ENCODE results near the gene TTLL3.
"Not testable (repeated sequence)": the region's sequence is repeated elsewhere in the genome, so short reads cannot be mapped to it uniquely, and the experiment has no call there.

Gene TTLL3

DNA sequence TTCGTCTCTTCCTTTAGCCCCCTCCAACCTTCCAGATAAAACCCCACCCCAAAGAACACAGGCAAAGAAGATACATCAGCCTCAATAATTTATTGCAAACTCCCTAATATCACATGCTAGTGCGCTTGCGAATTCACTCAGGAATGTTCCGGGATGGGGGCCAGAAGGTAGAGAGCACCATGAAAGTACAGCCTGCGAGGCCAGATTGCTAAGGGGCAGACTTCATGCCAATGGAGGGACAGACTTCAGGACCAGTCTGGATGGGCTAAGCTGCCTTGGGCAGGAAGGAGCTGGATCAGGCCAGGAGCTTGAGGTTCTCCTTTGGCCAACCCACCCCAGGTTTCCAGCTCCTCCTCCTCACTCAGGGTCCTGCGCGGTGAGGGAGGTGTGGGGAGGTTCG lies 56.6 kb downstream of the TTLL3 start:
- no peak for DNase-seq (ENCODE audit: low spot score)

DNA sequence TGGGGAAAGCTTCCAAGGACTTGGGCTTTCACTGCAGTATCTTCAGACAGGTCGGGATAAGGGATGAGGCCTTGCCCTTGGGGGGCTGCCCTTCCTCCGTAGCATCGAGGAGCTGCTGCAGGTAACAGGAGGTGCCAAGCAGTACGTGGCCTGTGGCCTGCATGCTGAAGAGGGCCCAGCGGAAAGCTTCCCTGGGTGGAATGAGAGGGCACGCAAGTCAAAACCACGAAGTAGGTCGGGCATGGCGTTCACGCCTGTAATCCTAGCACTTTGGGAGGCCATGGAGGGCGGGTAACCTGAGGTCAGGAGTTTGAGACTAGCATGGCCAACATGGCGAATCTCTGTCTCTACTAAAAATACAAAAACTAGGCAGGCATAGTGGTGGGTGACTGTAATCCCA lies 57.0 kb downstream of the TTLL3 start:
- no peak for DNase-seq (ENCODE audit: low spot score)

DNA sequence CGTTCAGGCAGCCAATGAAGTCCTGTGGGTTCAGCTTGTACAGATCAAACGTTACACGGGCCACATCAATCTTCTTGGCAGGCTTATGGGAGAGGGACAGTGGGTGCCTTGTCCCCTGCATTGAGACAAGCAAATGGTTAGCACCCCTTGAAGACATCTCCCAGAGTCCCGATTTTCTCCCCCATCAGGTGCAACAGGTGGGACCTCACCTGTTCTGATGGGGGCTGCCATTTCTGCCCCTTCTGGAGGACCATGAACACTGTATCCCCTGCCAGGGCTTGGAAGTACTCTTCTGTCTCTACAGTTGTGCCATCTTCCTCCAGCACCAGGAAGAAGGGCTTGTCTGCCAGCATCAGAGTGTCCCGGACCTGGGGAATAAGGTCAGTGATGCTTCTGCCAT lies 59.9 kb downstream of the TTLL3 start:
- DNase-seq (ENCODE audit: low spot score): no peak

- no peak for DNase-seq (ENCODE audit: low spot score)
Measured at GRCh38 chr3:9870978-9871377, 60.9 kb downstream of the TTLL3 start.

DNA sequence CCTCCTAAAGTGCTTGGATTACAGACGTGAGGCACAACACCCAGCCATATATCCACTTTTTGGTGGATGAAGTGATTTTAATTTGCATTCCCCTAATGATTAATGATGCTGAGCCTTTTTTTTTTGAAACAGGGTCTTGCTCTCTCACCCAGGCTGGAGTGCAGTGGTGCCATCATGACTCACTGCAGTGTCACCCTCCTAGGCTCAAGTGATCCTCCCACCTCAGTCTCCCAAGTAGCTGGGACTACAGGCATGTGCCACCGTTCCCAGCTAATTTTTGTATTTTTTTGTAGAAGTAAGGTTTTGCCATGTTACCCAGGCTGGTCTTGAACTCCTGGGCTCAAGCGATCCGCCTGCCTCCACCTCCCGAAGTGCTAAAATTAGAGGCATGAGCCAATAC lies 62.0 kb downstream of the TTLL3 start:
- DNase-seq (ENCODE audit: low spot score): not testable (repeated sequence)

GRCh38 chr3:9875448-9875847 lies 65.4 kb downstream of the TTLL3 start:
- DNase-seq (ENCODE audit: low spot score): no peak

GRCh38 chr3:9876255-9876654 lies 66.2 kb downstream of the TTLL3 start:
- not testable (repeated sequence) for DNase-seq (ENCODE audit: low spot score)

DNA sequence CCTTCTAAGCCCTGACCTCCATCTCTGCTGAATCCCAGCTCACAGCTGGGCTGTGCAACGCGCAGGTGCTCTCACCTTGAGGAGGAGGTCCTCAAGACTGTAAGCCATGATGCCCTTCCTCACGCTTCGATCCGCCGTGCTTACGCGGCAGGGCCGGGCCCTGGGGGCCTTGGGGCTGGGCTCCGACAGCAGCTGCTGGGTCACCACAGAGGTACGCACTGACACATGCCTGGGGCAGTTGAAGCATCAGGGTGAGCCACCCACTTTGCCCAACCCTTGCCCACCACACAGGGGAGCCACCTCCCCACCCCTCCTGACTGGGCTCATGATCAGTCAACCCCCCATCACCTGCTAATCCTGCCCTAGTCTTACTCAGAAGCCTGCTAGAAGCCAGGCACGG lies 66.9 kb downstream of the TTLL3 start:
- DNase-seq (ENCODE audit: low spot score): no peak

- no peak for DNase-seq (ENCODE audit: low spot score)
Measured at GRCh38 chr3:9878700-9879099, 68.6 kb downstream of the TTLL3 start.

- no peak for DNase-seq (ENCODE audit: low spot score)
Measured at GRCh38 chr3:9879830-9880549, 69.9 kb downstream of the TTLL3 start, which contains the start of gene CIDEC. Gene CIDEC, minus strand, starts transcription at chr3:9880253. Its CDS starts 1,767 bp downstream, at chr3:9878486.

DNA sequence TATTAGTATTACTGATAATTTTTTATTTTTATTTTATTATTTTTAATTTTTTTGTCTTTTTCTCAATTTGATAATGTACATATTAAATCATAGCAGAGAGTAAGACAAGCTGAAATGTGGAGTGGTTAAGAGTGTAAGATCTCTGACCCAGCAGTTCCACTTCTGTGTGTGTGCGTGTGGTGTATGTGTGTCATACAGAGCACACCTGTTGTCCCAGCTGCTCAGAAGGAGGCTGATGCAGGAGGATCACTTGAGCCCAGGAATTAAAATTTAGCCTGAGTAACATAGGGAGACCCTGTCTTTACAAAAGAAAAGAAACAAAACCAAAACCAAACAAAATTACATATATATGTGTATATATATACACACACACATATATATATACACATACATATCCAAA lies 71.4 kb downstream of the TTLL3 start:
- no peak for DNase-seq (ENCODE audit: low spot score)

GRCh38 chr3:9883706-9884554 lies 73.9 kb downstream of the TTLL3 start:
- no peak for DNase-seq (ENCODE audit: low spot score)

GRCh38 chr3:9884555-9885165 lies 74.6 kb downstream of the TTLL3 start:
- DNase-seq (ENCODE audit: low spot score): no peak
